Thyroid gland (tissue), 4 donors: ENCODE data around the gene EIF3B. TPM values are rescaled to one million over a fixed set of nuclear protein-coding genes. Genes with fewer than 3 reads are reported as not detected.

ENCODE experiments used
- DNase-seq, 2 donors: peaks; one replicate each; pipeline ENCODE4 v3.0.0-alpha.2; 2019
- H3K27ac ChIP-seq, 3 donors: fragments of 200-600 bp; sonication (generic); 1 replicate in 2 of 3; 2 replicates in 1 of 3; pipeline ENCODE4 v1.5.1; 2016 to 2019; ENCODE audit warnings: mild to moderate bottlenecking in 1 of 3, moderate library complexity in 1 of 3
- H3K27me3 ChIP-seq: fragments of 200-600 bp; sonication (generic); one replicate; pipeline ENCODE4 v1.5.1; 2019
- H3K36me3 ChIP-seq, 2 donors: fragments of 200-600 bp; sonication (generic); one replicate each; pipeline ENCODE4 v1.5.1; 2016 to 2019
- H3K4me1 ChIP-seq, 2 donors: fragments of 200-600 bp; sonication (generic); one replicate each; pipeline ENCODE4 v1.5.1; 2017 to 2019
- H3K4me3 ChIP-seq, 3 donors: fragments of 200-600 bp; sonication (generic); replicated peaks in 1 of 3; 1 replicate in 2 of 3; 2 replicates in 1 of 3; pipeline ENCODE4 v1.5.1; 2016; ENCODE audit warnings: mild to moderate bottlenecking in 1 of 3
- H3K9me3 ChIP-seq: fragments of 200-600 bp; sonication (generic); one replicate; pipeline ENCODE4 v1.5.1; 2017
- CTCF ChIP-seq, 6 experiments: fragments of 200-600 bp in 3 of 6; fragments of 450-650 bp in 3 of 6; sonication (generic) in 3 of 6; IDR thresholded peaks; one replicate each; pipeline ENCODE4 v1.5.1; 2016 to 2019; ENCODE audit warnings: antibody characterized with exemption in 6 of 6, mild to moderate bottlenecking in 2 of 6, inconsistent platforms in 1 of 6, moderate library complexity in 1 of 6
- POLR2A ChIP-seq, 2 donors: fragments of 450-650 bp; IDR thresholded peaks; one replicate each; pipeline ENCODE4 v1.6.1; 2017; ENCODE audit warnings: antibody characterized with exemption in 2 of 2, mild to moderate bottlenecking in 2 of 2, moderate library complexity in 1 of 2
- WGBS, 2 donors: methylation state at CpG; one replicate each; pipeline ENCODE4 v1.1.5; 2017; 5-methylcytosine and 5-hydroxymethylcytosine counted together
- intact Hi-C: fragments of 100-400 bp; cut with DNase I; formaldehyde crosslinking; loops from one replicate; pipeline ENCODE4 v1.15.1; 2023
- total RNA-seq, 4 donors: library from RNA; depleted of rRNA; stranded (reverse); fragments of >200 nt; gene quantifications; one replicate each; pipeline ENCODE4 v1.2.3, GENCODE V29; 2016

EIF3B gene
- total RNA-seq, 4 donors from 2014 or later = 89.4 to 122 (median 111) TPM

- no peak for TF ChIP-seq CTCF (IDR thresholded peaks at IDR 0.05)
- TF ChIP-seq POLR2A (IDR thresholded peaks at IDR 0.05) = no peak
- no peak overlapping the region for H3K27ac ChIP-seq
These were observed 39.1 kb downstream of the EIF3B start for GRCh38 chr7:2393706-2394105.

GRCh38 chr7:2394566-2395082 lies 40.0 kb downstream of the EIF3B start:
- no peak overlapping the region for H3K4me3 ChIP-seq
- H3K27me3 ChIP-seq = no peaks in the 10 kb centered on the region
- WGBS, 2 donors = 90 to 92% methylated on average over 20 to 21 of the region's 21 CpGs
- H3K36me3 ChIP-seq = no peaks in the 10 kb centered on the region
- H3K27ac ChIP-seq = no peak overlapping the region
- intact Hi-C loops = no loop called here
- TF ChIP-seq POLR2A (IDR thresholded peaks at IDR 0.05) (no peak), CTCF (IDR thresholded peaks at IDR 0.05) (no peak)
- peaks cover 2 to 5% of the 10 kb centered on the region in 2 donors for H3K4me1 ChIP-seq
- no peak for DNase-seq
- no peaks in the 10 kb centered on the region for H3K9me3 ChIP-seq

More at GRCh38 chr7:2393706-2394105, 39.1 kb downstream of the EIF3B start:
- Histone ChIP-seq H3K4me3 (no peak overlapping the region), H3K36me3 (no peaks in the 10 kb centered on the region), H3K9me3 (no peaks in the 10 kb centered on the region), H3K4me1 (no peaks in the 10 kb centered on the region), H3K27me3 (no peaks in the 10 kb centered on the region)
- DNase-seq = no peak
- 38 to 44% methylated on average over 12 of the region's 12 CpGs for WGBS, 2 donors
- intact Hi-C loops = no loop called here

GRCh38 chr7:2398506-2398905 lies 43.9 kb downstream of the EIF3B start:
- no peak for TF ChIP-seq CTCF (IDR thresholded peaks at IDR 0.05)
- TF ChIP-seq POLR2A (IDR thresholded peaks at IDR 0.05) = no peak
- no peak for DNase-seq
- Histone ChIP-seq H3K36me3 (no peaks in the 10 kb centered on the region), H3K27me3 (no peaks in the 10 kb centered on the region), H3K9me3 (no peaks in the 10 kb centered on the region), H3K4me3 (no peak overlapping the region), H3K27ac (no peak overlapping the region), H3K4me1 (peaks cover 8 to 25% of the 10 kb centered on the region in 2 donors)
- intact Hi-C loops = no loop called here
- WGBS, 2 donors = 79 to 100% methylated on average over 4 of the region's 4 CpGs

GRCh38 chr7:2399848-2400587 lies 45.4 kb downstream of the EIF3B start:
- peaks cover 16 to 32% of the 10 kb centered on the region in 2 donors for H3K4me1 ChIP-seq
- H3K27ac ChIP-seq = peak overlapping the region; percentile 63 to 83 (median 74)
- intact Hi-C loops = no loop called here
- TF ChIP-seq POLR2A (IDR thresholded peaks at IDR 0.05) (no peak), CTCF (IDR thresholded peaks at IDR 0.05) (no peak)
- DNase-seq = peak; percentile 84 to 89
- no peaks in the 10 kb centered on the region for H3K36me3 ChIP-seq
- no peak overlapping the region for H3K4me3 ChIP-seq
- 23 to 24% methylated on average over 6 of the region's 6 CpGs for WGBS, 2 donors
- no peaks in the 10 kb centered on the region for H3K27me3 ChIP-seq
- no peaks in the 10 kb centered on the region for H3K9me3 ChIP-seq

GRCh38 chr7:2402687-2403013 lies 48.0 kb downstream of the EIF3B start:
- intact Hi-C loops = no loop called here
- Histone ChIP-seq H3K36me3 (no peaks in the 10 kb centered on the region), H3K27me3 (no peaks in the 10 kb centered on the region), H3K9me3 (no peaks in the 10 kb centered on the region), H3K4me1 (peaks cover 19 to 44% of the 10 kb centered on the region in 2 donors), H3K27ac (peak overlapping the region in 2 of 3 donors; percentile 44 to 55), H3K4me3 (peak overlapping the region in 1 of 3 donors; percentile 69)
- no peak for DNase-seq
- TF ChIP-seq CTCF (IDR thresholded peaks at IDR 0.05) = no peak
- TF ChIP-seq POLR2A (IDR thresholded peaks at IDR 0.05) = no peak
- WGBS, 2 donors = 57 to 67% methylated on average over 6 of the region's 6 CpGs
